Kidney (tissue), 14 donors: Measurements from ENCODE around the gene JMJD1C. TPM values are rescaled to one million over a fixed set of nuclear protein-coding genes. Genes with fewer than 3 reads are reported as not detected.

Source experiments
- DNase-seq, 5 donors: peaks; one replicate each; pipeline ENCODE4 v3.0.0-alpha.2; 2013 to 2020
- FAIRE-seq: peaks from 2 replicates; lab custom pipeline; 2012; peaks lifted over from hg19 to GRCh38; lab: Jason Lieb, UNC
- H3K27ac ChIP-seq, 2 donors: one replicate each; pipeline ENCODE4 v1.7.0; 2013; ENCODE audit warnings: low read depth in 2 of 2, low read length in 2 of 2, inconsistent platforms in 1 of 2
- H3K27me3 ChIP-seq: one replicate; pipeline ENCODE4 v1.7.1; 2013; ENCODE audit warnings: low read length, inconsistent platforms; ENCODE audit not compliant: control insufficient read depth, insufficient read depth
- H3K36me3 ChIP-seq, 3 donors: one replicate each; pipeline versions ENCODE4 v1.7.0 to v1.7.1; 2013; ENCODE audit warnings: low read length in 3 of 3, control low read depth in 1 of 3, inconsistent platforms in 1 of 3; ENCODE audit not compliant: insufficient read depth in 3 of 3, control insufficient read depth in 2 of 3
- H3K4me1 ChIP-seq, 3 donors: one replicate each; pipeline versions ENCODE4 v1.7.0 to v1.7.1; 2013; ENCODE audit warnings: low read length in 3 of 3, inconsistent platforms in 1 of 3, low read depth in 1 of 3; ENCODE audit not compliant: control insufficient read depth in 2 of 3, insufficient read depth in 2 of 3
- H3K4me3 ChIP-seq, 3 donors: one replicate each; pipeline versions ENCODE4 v1.7.0 to v1.8.1; 2013; ENCODE audit warnings: low read length in 3 of 3, control low read depth in 1 of 3, inconsistent platforms in 1 of 3
- H3K9ac ChIP-seq, 3 donors: one replicate each; pipeline versions ENCODE4 v1.7.0 to v1.7.1; 2013; ENCODE audit warnings: low read length in 3 of 3, control low read depth in 1 of 3, inconsistent platforms in 1 of 3
- H3K9me3 ChIP-seq, 3 donors: one replicate each; pipeline versions ENCODE4 v1.7.0 to v1.7.1; 2013; ENCODE audit warnings: low read length in 3 of 3, control low read depth in 1 of 3, inconsistent platforms in 1 of 3; ENCODE audit not compliant: control insufficient read depth in 2 of 3, insufficient read depth in 1 of 3
- intact Hi-C: fragments of 100-400 bp; cut with DNase I; formaldehyde crosslinking; loops from one replicate; pipeline ENCODE4 v1.11.1; 2022
- polyA plus RNA-seq: library from polyadenylated mRNA; stranded (reverse); fragments of 350-450 nt; fragmentation: Illumina TruSeq; extraction: RNeasy Lipid Tissue Mini Kit (QIAGEN cat#74804); gene quantifications from one replicate; pipeline ENCODE4 v1.2.3, GENCODE V29; 2014; ENCODE audit warnings: low read depth, low replicate concordance; ENCODE audit not compliant: insufficient read depth
- total RNA-seq: library from RNA; stranded (reverse); fragmentation: NEBNext Ultra II Directional; extraction: Animal tissue kit (Norgen Biotek cat#: 25700); gene quantifications from one replicate; pipeline ENCODE4 v1.2.1, GENCODE V29; 2021
- TF ChIP-seq, protein P1 (sequence below): IDR thresholded peaks from 3 replicates; pipeline ENCODE4 v1.5.1; 2012; ENCODE audit warnings: mild to moderate bottlenecking, moderate library complexity, borderline replicate concordance; ENCODE audit not compliant: insufficient read depth; ENCODE audit errors: extremely low read depth
- donor health status: control.
- donor health status: control.
- donor health status: control.
- donor health status: control.
- donor health status: control.
- donor health status: DM: yes; HTN: yes; CAD: no.
- donor health status: Normal renal cell carcinoma (clear cell type).

The JMJD1C gene
- total and polyA plus RNA-seq, 2 donors from 2014 or later, result 18.9 to 92.9 TPM

DNA sequence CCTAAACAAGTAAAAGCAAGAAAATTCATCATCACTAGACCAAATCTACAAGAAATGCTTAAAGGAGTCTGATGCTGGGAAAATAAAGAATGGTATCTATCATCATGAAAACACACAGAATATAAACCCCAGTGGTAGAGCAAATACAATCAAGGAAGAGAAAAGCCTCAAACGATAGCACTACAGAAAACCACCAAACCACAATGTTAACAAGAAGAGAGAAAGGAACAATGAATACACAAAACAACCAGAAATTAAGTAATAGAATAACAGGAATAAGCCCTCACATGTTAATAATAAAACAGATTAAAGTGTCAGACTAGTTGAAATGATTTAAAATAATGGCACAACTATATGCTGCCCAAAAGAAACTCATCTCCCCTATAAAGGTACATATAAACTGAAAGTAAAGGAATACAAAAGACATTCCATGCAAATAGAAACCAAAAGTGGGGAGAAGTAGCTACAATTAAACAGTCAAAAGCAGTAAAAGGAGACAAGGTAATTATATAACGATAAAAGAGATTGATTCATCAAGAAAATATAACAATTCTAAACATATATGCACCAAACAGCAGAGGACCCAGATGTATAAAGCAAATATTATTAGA, 77.3 kb downstream of the JMJD1C start:
- H3K36me3 ChIP-seq, result no peaks in the 10 kb centered on the region
- peaks cover 0 to 2% (median 0%) of the 10 kb centered on the region in 3 donors for H3K4me1 ChIP-seq
- no peak for FAIRE-seq
- peak overlapping the region in 1 of 3 donors; percentile 37 for H3K4me3 ChIP-seq
- H3K9ac ChIP-seq, result no peak overlapping the region
- TF ChIP-seq, protein P1, sequence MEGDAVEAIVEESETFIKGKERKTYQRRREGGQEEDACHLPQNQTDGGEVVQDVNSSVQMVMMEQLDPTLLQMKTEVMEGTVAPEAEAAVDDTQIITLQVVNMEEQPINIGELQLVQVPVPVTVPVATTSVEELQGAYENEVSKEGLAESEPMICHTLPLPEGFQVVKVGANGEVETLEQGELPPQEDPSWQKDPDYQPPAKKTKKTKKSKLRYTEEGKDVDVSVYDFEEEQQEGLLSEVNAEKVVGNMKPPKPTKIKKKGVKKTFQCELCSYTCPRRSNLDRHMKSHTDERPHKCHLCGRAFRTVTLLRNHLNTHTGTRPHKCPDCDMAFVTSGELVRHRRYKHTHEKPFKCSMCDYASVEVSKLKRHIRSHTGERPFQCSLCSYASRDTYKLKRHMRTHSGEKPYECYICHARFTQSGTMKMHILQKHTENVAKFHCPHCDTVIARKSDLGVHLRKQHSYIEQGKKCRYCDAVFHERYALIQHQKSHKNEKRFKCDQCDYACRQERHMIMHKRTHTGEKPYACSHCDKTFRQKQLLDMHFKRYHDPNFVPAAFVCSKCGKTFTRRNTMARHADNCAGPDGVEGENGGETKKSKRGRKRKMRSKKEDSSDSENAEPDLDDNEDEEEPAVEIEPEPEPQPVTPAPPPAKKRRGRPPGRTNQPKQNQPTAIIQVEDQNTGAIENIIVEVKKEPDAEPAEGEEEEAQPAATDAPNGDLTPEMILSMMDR, result no peak
- H3K9me3 ChIP-seq, result peaks cover 0 to 4% (median 0%) of the 10 kb centered on the region in 3 donors
- intact Hi-C loops, result no loop called here
- DNase-seq, result no peak
- H3K27ac ChIP-seq, result no peak overlapping the region
- no peaks in the 10 kb centered on the region for H3K27me3 ChIP-seq

DNA sequence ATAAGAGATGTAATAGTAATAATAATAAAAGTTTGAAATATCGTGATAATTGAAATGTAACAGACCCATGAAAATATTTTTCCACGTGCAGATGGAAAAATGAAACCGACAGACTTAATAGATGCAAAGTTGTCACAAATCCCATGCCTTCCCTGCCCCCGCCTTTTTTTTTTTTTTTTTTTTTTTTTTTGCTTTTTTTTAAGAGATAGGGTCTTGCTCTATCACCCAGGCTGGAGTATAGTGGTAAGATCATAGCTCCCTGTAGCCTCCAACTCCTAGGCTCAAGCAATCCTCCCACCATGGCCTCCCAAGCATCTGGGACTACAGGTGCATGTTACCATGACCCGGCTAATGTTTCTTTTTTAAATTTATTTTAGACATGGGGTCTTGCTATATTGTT, 80.5 kb downstream of the JMJD1C start:
- H3K27ac ChIP-seq, result no peak overlapping the region
- FAIRE-seq, result no peak

DNA sequence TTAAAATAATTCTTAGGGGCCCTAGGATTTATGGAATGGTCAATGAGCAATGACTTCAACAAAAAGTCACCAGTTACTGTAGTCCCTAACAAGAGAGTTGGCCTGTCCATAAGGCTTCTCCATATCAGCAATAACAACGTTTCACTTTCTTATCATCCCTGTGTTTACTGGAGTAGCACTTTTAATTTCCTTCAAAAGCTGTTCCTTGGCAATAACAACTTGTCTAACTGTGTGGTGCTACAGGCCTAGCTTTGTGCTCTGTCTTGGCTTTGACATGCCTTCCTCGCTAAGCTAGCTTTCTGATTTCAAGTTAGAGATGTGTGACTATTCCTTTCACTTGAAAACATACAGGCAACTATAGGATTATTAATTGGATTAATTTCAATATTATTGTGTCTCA, 81.1 kb downstream of the JMJD1C start:
- Histone ChIP-seq H3K36me3 (no peaks in the 10 kb centered on the region), H3K9ac (no peak overlapping the region), H3K4me3 (no peak overlapping the region), H3K27me3 (no peaks in the 10 kb centered on the region), H3K27ac (no peak overlapping the region), H3K9me3 (no peaks in the 10 kb centered on the region), H3K4me1 (peaks cover 0 to 2% (median 0%) of the 10 kb centered on the region in 3 donors)
- FAIRE-seq (no peak), DNase-seq (no peak)
- intact Hi-C loops, result no loop called here
- TF ChIP-seq, protein P1, result no peak

More for the DNA sequence above, 80.5 kb downstream of the JMJD1C start:
- Histone ChIP-seq H3K4me1 (peaks cover 0 to 2% (median 0%) of the 10 kb centered on the region in 3 donors), H3K9ac (no peak overlapping the region), H3K4me3 (no peak overlapping the region), H3K9me3 (peaks cover 0 to under 1% (median 0%) of the 10 kb centered on the region in 3 donors), H3K27me3 (no peaks in the 10 kb centered on the region), H3K36me3 (no peaks in the 10 kb centered on the region)
- no peak for DNase-seq
- TF ChIP-seq, protein P1, result no peak
- intact Hi-C loops, result no loop called here

DNA sequence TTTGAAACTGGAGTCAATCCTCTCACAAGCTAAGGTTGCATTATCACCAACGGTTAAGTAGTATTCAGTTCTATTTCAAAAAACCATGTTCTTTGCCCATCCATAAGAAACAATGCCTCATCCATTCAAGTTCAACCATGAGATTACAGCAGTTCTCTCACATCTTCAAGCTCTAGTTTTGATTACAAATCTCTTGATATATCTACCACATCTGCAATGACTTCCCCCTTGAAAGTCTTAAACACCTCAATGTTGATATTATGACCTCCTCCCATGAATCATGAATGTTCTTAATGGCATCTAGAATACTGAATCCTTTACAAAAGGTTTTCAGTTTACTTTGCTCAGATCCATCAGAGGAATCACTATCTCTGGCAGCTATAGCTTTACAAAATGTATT, 81.8 kb downstream of the JMJD1C start:
- intact Hi-C loops, result no loop called here
- peaks cover 0 to 2% (median 0%) of the 10 kb centered on the region in 3 donors for H3K4me1 ChIP-seq
- no peaks in the 10 kb centered on the region for H3K27me3 ChIP-seq
- DNase-seq (no peak), FAIRE-seq (no peak)
- H3K27ac ChIP-seq, result no peak overlapping the region
- no peaks in the 10 kb centered on the region for H3K9me3 ChIP-seq
- H3K36me3 ChIP-seq, result no peaks in the 10 kb centered on the region
- TF ChIP-seq, protein P1, result no peak
- H3K4me3 ChIP-seq, result no peak overlapping the region
- H3K9ac ChIP-seq, result no peak overlapping the region
